ENCODE measurements around the gene RASSF3. TPM values are rescaled to one million over a fixed set of nuclear protein-coding genes. Genes with fewer than 3 reads are reported as not detected.

RASSF3 gene
- total and polyA plus RNA-seq, 10 of the 15 experiments (the other 5 are each of a cell fraction or from before 2014, with no cell fraction given) = 6.9 to 62.4 (median 30.3) TPM

DNA sequence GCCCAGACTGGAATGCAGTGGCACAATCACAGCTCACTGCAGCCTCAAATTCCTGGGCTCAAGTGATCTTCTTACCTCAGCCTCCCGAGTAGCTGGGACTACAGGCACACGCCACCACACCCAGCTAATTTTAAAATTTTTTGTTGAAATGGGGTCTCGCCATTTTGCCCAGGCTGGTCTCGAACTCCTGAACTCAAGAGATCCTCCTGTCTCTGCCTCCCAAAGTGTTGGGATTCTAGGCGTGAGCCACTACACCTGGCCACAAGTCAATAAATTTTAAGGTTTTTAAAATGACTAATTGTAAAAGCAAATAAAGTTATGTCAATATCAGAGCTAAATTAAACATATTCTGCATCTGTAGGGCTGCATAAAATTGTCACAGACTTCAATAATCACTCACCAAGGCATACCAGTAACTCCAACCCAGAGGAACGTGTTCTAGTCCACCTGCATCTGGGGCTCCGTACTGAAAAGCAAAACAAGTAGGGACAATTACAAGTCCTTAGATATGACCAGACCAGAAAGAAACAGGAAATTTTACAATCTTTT is 135.0 kb downstream of the RASSF3 start:
- SMC1A ChIA-PET (ENCODE audit: uncharacterized antibody, unreplicated experiment) = interaction anchor here (0.7 to 1.1 kb wide), 2 partner anchors 11 to 21 kb away, joined by 3 to 4 read pairs; no protein-coding TSS in a partner anchor
- Histone ChIP-seq H2AFZ (ENCODE audit: control insufficient read depth, low read depth, low read length) (no peak overlapping the region), H3K79me2 (ENCODE audit: control insufficient read depth, insufficient read depth, low read length) (no peaks in the 10 kb centered on the region), H3K27ac (ENCODE audit: control insufficient read depth, insufficient read depth) (no peak overlapping the region), H4K20me1 (ENCODE audit: control insufficient read depth, insufficient read depth) (no peaks in the 10 kb centered on the region), H3K9ac (ENCODE audit: control insufficient read depth, insufficient read depth, low read length) (no peak overlapping the region), H3K36me3 (ENCODE audit: control insufficient read depth in 2 of 2, insufficient read depth in 2 of 2, low read length in 1 of 2) (peaks cover 0 to 15% of the 10 kb centered on the region in 2 experiments), H3K27me3 (replicated peaks in 1 of 2; ENCODE audit: control insufficient read depth in 2 of 2, insufficient read depth in 2 of 2, low read length in 1 of 2) (no peaks in the 10 kb centered on the region), H3K4me1 (ENCODE audit: control insufficient read depth, insufficient read depth, low read length) (no peaks in the 10 kb centered on the region), H3K4me3 (no peak overlapping the region), H3K4me2 (ENCODE audit: control insufficient read depth, insufficient read depth) (no peak overlapping the region), H3K9me3 (replicated peaks; ENCODE audit: control insufficient read depth, insufficient read depth, low read length) (no peaks in the 10 kb centered on the region)
- FAIRE-seq (no peak), DNase-seq (ENCODE audit: low read depth, low spot score) (no peak), ATAC-seq (no peak)
- RAD21 ChIA-PET (ENCODE audit: unreplicated experiment) = interaction anchor here (0.7 to 1.0 kb wide), 2 partner anchors 196 to 228 kb away, joined by 3 to 6 read pairs; no protein-coding TSS in a partner anchor
- intact Hi-C loops (cut with micrococcal nuclease; ENCODE audit: unreplicated experiment) = no loop called here
- POLR2A ChIA-PET = interaction anchor here (0.7 to 1.6 kb wide), 2 partner anchors 26 to 127 kb away, joined by 3 to 7 read pairs; no protein-coding TSS in a partner anchor
- no TSS peak for BruUV-seq (replicated peaks)
- in situ Hi-C loops (cut with MboI) = no loop called here
- WGBS (ENCODE audit: insufficient coverage, insufficient replicate concordance, low lambda C conversion rate, missing lambda C conversion rate) = 94% methylated on average over 7 of the region's 7 CpGs
- CTCF ChIA-PET = interaction anchor here (1.6 to 2.3 kb wide), 2 partner anchors 10 to 196 kb away, joined by 5 to 6 read pairs; no protein-coding TSS in a partner anchor
- TF ChIP-seq SRF (IDR thresholded peaks at IDR 0.05; ENCODE audit: low read depth in 2 of 2, low read length in 2 of 2) (no peak), BCL11A (IDR thresholded peaks at IDR 0.05; ENCODE audit: low read depth, low read length) (no peak), ZNF274 (IDR thresholded peaks at IDR 0.05; ENCODE audit: insufficient read depth, insufficient read length) (no peak), SIX5 (IDR thresholded peaks at IDR 0.05; ENCODE audit: low read depth, low read length, severe bottlenecking) (no peak), POLR2A (IDR thresholded peaks at IDR 0.05; ENCODE audit: low read depth, low read length) (no peak), KAT2A (conservative IDR thresholded peaks at IDR 0.05; ENCODE audit: control insufficient read depth, low read depth, low read length) (no peak), FOS (IDR thresholded peaks at IDR 0.05; ENCODE audit: borderline replicate concordance, extremely low read depth, insufficient read length) (no peak), RBBP5 (conservative IDR thresholded peaks at IDR 0.05) (no peak), CBX3 (IDR thresholded peaks at IDR 0.05; ENCODE audit: borderline replicate concordance, low read depth) (no peak), NR2C2 (IDR thresholded peaks at IDR 0.05; ENCODE audit: borderline replicate concordance, control insufficient read depth, insufficient read length, low read depth) (no peak), MEF2A (IDR thresholded peaks at IDR 0.05; ENCODE audit: insufficient read depth, low read depth, low read length) (no peak), ATF7 (IDR thresholded peaks at IDR 0.05; ENCODE audit: low read depth) (no peak), ZZZ3 (IDR thresholded peaks at IDR 0.05; ENCODE audit: control insufficient read depth, insufficient read length, low read depth) (no peak), NFIC (IDR thresholded peaks at IDR 0.05; ENCODE audit: low read depth, low read length) (no peak), BMI1 (IDR thresholded peaks at IDR 0.05; ENCODE audit: borderline replicate concordance) (no peak), LARP7 (IDR thresholded peaks at IDR 0.05) (no peak), MXI1 (IDR thresholded peaks at IDR 0.05; ENCODE audit: low read depth, low read length) (no peak)
- TF ChIP-seq, protein P1, sequence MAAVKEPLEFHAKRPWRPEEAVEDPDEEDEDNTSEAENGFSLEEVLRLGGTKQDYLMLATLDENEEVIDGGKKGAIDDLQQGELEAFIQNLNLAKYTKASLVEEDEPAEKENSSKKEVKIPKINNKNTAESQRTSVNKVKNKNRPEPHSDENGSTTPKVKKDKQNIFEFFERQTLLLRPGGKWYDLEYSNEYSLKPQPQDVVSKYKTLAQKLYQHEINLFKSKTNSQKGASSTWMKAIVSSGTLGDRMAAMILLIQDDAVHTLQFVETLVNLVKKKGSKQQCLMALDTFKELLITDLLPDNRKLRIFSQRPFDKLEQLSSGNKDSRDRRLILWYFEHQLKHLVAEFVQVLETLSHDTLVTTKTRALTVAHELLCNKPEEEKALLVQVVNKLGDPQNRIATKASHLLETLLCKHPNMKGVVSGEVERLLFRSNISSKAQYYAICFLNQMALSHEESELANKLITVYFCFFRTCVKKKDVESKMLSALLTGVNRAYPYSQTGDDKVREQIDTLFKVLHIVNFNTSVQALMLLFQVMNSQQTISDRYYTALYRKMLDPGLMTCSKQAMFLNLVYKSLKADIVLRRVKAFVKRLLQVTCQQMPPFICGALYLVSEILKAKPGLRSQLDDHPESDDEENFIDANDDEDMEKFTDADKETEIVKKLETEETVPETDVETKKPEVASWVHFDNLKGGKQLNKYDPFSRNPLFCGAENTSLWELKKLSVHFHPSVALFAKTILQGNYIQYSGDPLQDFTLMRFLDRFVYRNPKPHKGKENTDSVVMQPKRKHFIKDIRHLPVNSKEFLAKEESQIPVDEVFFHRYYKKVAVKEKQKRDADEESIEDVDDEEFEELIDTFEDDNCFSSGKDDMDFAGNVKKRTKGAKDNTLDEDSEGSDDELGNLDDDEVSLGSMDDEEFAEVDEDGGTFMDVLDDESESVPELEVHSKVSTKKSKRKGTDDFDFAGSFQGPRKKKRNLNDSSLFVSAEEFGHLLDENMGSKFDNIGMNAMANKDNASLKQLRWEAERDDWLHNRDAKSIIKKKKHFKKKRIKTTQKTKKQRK (IDR thresholded peaks at IDR 0.05; ENCODE audit: low read depth, low read length) = no peak
